Spleen (tissue), 13 donors: ENCODE results near the gene PPP2R5E. TPM values are rescaled to one million over a fixed set of nuclear protein-coding genes. Genes with fewer than 3 reads are reported as not detected.
"Not testable (repeated sequence)": the region's sequence is repeated elsewhere in the genome, so short reads cannot be mapped to it uniquely, and the experiment has no call there.

Source experiments
- DNase-seq: peaks from one replicate; pipeline ENCODE4 v3.0.0-alpha.2; 2020
- H3K27ac ChIP-seq, 8 donors: fragments of 200-600 bp; sonication (generic) in 7 of 8; 1 replicate in 4 of 8; 2 replicates in 4 of 8; pipeline versions ENCODE4 v1.5.0 to v1.8.0; 2016 to 2021; ENCODE audit warnings: inconsistent platforms in 4 of 8, mild to moderate bottlenecking in 4 of 8, moderate library complexity in 1 of 8
- H3K27me3 ChIP-seq, 7 donors: fragments of 200-600 bp; sonication (generic) in 6 of 7; replicated peaks in 1 of 7; 1 replicate in 4 of 7; 2 replicates in 3 of 7; pipeline versions ENCODE4 v1.5.0 to v1.8.0; 2016 to 2021; ENCODE audit warnings: inconsistent platforms in 3 of 7, mild to moderate bottlenecking in 1 of 7
- H3K36me3 ChIP-seq, 6 donors: fragments of 200-600 bp; sonication (generic) in 5 of 6; 1 replicate in 4 of 6; 2 replicates in 2 of 6; pipeline versions ENCODE4 v1.5.0 to v1.8.0; 2016 to 2021; ENCODE audit warnings: inconsistent platforms in 2 of 6
- H3K4me1 ChIP-seq, 6 donors: fragments of 200-600 bp; sonication (generic) in 5 of 6; 1 replicate in 3 of 6; 2 replicates in 3 of 6; pipeline versions ENCODE4 v1.5.0 to v1.8.0; 2016 to 2021; ENCODE audit warnings: inconsistent platforms in 3 of 6
- H3K4me3 ChIP-seq, 8 donors: fragments of 200-600 bp; sonication (generic) in 7 of 8; 1 replicate in 4 of 8; 2 replicates in 4 of 8; pipeline versions ENCODE4 v1.5.0 to v1.8.0; 2016 to 2021; ENCODE audit warnings: inconsistent platforms in 4 of 8, mild to moderate bottlenecking in 4 of 8, moderate library complexity in 2 of 8
- H3K9me3 ChIP-seq, 8 donors: fragments of 200-600 bp; sonication (generic) in 7 of 8; 1 replicate in 4 of 8; 2 replicates in 4 of 8; pipeline versions ENCODE4 v1.5.0 to v1.8.0; 2016 to 2021; ENCODE audit warnings: inconsistent platforms in 4 of 8
- CTCF ChIP-seq, 11 experiments: fragments of 200-600 bp in 7 of 11; fragments of 450-650 bp in 4 of 11; sonication (generic) in 4 of 11; IDR thresholded peaks in 8 of 11; conservative IDR thresholded peaks in 3 of 11; 1 replicate in 7 of 11; 2 replicates in 4 of 11; pipeline versions ENCODE4 v1.4.0 to v1.8.0; 2016 to 2021; ENCODE audit warnings: antibody characterized with exemption in 11 of 11, inconsistent platforms in 4 of 11, mild to moderate bottlenecking in 1 of 11
- POLR2A ChIP-seq, 3 donors: fragments of 450-650 bp; IDR thresholded peaks; one replicate each; pipeline ENCODE4 v1.5.1; 2017; ENCODE audit warnings: antibody characterized with exemption in 3 of 3, mild to moderate bottlenecking in 1 of 3
- POLR2AphosphoS5 ChIP-seq, 3 donors: sonication (generic); formaldehyde crosslinking; IDR thresholded peaks; one replicate each; pipeline ENCODE4 v1.5.1; 2017; ENCODE audit warnings: antibody characterized with exemption in 3 of 3
- WGBS, 5 donors: extraction: QIAGEN DNeasy Blood & Tissue Kit in 3 of 5; methylation state at CpG; one replicate each; pipeline versions ENCODE4 v1.1.5 to v1.1.7; 2013 to 2018; 5-methylcytosine and 5-hydroxymethylcytosine counted together
- intact Hi-C: fragments of 100-400 bp; cut with DNase I; formaldehyde crosslinking; loops from one replicate; pipeline ENCODE4 v1.15.0; 2023; ENCODE audit warnings: low total_unique reads
- long read RNA-seq, 2 donors: transcript quantifications; one replicate each; lab custom pipeline, GENCODE V29; 2026
- polyA plus RNA-seq, 3 donors: library from polyadenylated mRNA; stranded (reverse); fragments of 200-250 nt; gene quantifications; one replicate each; pipeline ENCODE4 v1.2.1, GENCODE V29; 2013
- total RNA-seq, 7 donors: library from RNA; depleted of rRNA in 3 of 7; stranded (reverse); fragments of >200 nt in 3 of 7; fragmentation: NEBNext Ultra II Directional in 4 of 7; extraction: Animal tissue kit (Norgen Biotek cat#: 25700) in 4 of 7; gene quantifications; one replicate each; pipeline versions ENCODE4 v1.1.0 to v1.2.1, GENCODE V29; 2016 to 2021
- donor health status: healthy with polysubstance abuse.
- donor health status: DM: no; HTN: no; CAD: no; lungs with moderate emphysema.
- donor health status: DM: no; HTN: no; CAD: no.
- donor health status: Bipolar disorder and iron deficiency.
- donor health status: healthy.
- donor health status: DM: no; HTN: no; CAD: no.
- donor health status: DM: yes; HTN: yes; CAD: no.

The PPP2R5E gene
- total RNA-seq (10 to 100 TPM; 27.2 to 42.3 (median 38.5) TPM), polyA plus RNA-seq (1 to 10 TPM; 6.1 to 9.0 (median 7.2) TPM)
- long read RNA-seq, donor 1, full-length matches to known transcripts = 5 of 19 reads
- long read RNA-seq, donor 1, partial matches to known transcripts = 14 of 19 reads
- long read RNA-seq, donor 1, other reads (novel, unspliced or antisense) = 0 of 19 reads
- long read RNA-seq, donor 2, full-length matches to known transcripts = 4 of 4 reads
- long read RNA-seq, donor 2, partial matches to known transcripts = 0 of 4 reads
- long read RNA-seq, donor 2, other reads (novel, unspliced or antisense) = 0 of 4 reads

GRCh38 chr14:63543000-63543825 lies at the start of gene PPP2R5E:
PPP2R5E (minus strand) TSS chr14:63543377; CDS start chr14:63539685, 3,692 bp downstream.
- 0 to 1% (median 1%) methylated on average over 48 to 78 of the region's 78 CpGs for WGBS, 5 donors
- Histone ChIP-seq H3K36me3 (peaks cover 0 to 21% (median 13%) of the 10 kb centered on the region in 6 donors), H3K27me3 (no peaks in the 10 kb centered on the region), H3K9me3 (no peaks in the 10 kb centered on the region), H3K4me1 (peaks cover 7 to 42% (median 30%) of the 10 kb centered on the region in 6 donors), H3K4me3 (peak within 1 kb of the TSS; percentile 85 to 98 (median 91)), H3K27ac (peak within 1 kb of the TSS; percentile 88 to 95 (median 90))
- TF ChIP-seq CTCF (IDR thresholded peaks at IDR 0.05 in 8 of 11, conservative IDR thresholded peaks at IDR 0.05 in 3 of 11) (peak in 4 of 11 experiments; percentile 2 to 50 (median 48)), POLR2A (IDR thresholded peaks at IDR 0.05) (peak in 2 of 3 donors; percentile 63 to 82), POLR2AphosphoS5 (IDR thresholded peaks at IDR 0.05) (peak; percentile 93 to 96 (median 96))
- DNase-seq = peak; percentile 98
- intact Hi-C loops = loop anchor here (5.0 kb wide), 2 partner anchors 99 to 151 kb away; partner anchors contain the start of gene WDR89

GRCh38 chr14:63583046-63583445 lies 39.9 kb upstream of the PPP2R5E start:
- H3K36me3 ChIP-seq, H3K4me3 ChIP-seq, intact Hi-C loops, H3K27me3 ChIP-seq, DNase-seq, H3K4me1 ChIP-seq, H3K9me3 ChIP-seq, H3K27ac ChIP-seq: not testable (repeated sequence)
- WGBS, 5 donors = 87 to 96% (median 91%) methylated on average over 8 of the region's 8 CpGs

GRCh38 chr14:63581491-63581890 lies 38.3 kb upstream of the PPP2R5E start:
- WGBS, 5 donors = 40 to 63% (median 62%) methylated on average over 4 of the region's 4 CpGs

GRCh38 chr14:63578300-63578699 lies 35.1 kb upstream of the PPP2R5E start:
- Histone ChIP-seq H3K27ac (no peak overlapping the region), H3K27me3 (no peaks in the 10 kb centered on the region), H3K9me3 (no peaks in the 10 kb centered on the region), H3K4me3 (no peak overlapping the region), H3K4me1 (no peaks in the 10 kb centered on the region), H3K36me3 (no peaks in the 10 kb centered on the region)
- TF ChIP-seq POLR2AphosphoS5 (IDR thresholded peaks at IDR 0.05) = no peak
- TF ChIP-seq CTCF (IDR thresholded peaks at IDR 0.05 in 8 of 11, conservative IDR thresholded peaks at IDR 0.05 in 3 of 11) = no peak
- TF ChIP-seq POLR2A (IDR thresholded peaks at IDR 0.05) = no peak
- DNase-seq = no peak
- intact Hi-C loops = no loop called here
- WGBS, 5 donors = 92 to 100% (median 100%) methylated on average over 1 of the region's 1 CpG

More at GRCh38 chr14:63581491-63581890, 38.3 kb upstream of the PPP2R5E start:
- TF ChIP-seq POLR2AphosphoS5 (IDR thresholded peaks at IDR 0.05) = no peak
- TF ChIP-seq CTCF (IDR thresholded peaks at IDR 0.05 in 8 of 11, conservative IDR thresholded peaks at IDR 0.05 in 3 of 11) = no peak
- TF ChIP-seq POLR2A (IDR thresholded peaks at IDR 0.05) = no peak
- Histone ChIP-seq H3K4me3 (no peak overlapping the region), H3K27ac (no peak overlapping the region), H3K4me1 (no peaks in the 10 kb centered on the region), H3K36me3 (no peaks in the 10 kb centered on the region), H3K9me3 (no peaks in the 10 kb centered on the region), H3K27me3 (no peaks in the 10 kb centered on the region)
- intact Hi-C loops = no loop called here
- DNase-seq = no peak
